ENCODE measurements around the gene PRR29. TPM values are rescaled to one million over a fixed set of nuclear protein-coding genes. Genes with fewer than 3 reads are reported as not detected.
A peak's percentile ranks its signal among the peaks of the same experiment; 100 is the strongest.

Gene PRR29
- total RNA-seq, 4 donors from 2014 or later = 0.13 TPM; not detected in 3

DNA sequence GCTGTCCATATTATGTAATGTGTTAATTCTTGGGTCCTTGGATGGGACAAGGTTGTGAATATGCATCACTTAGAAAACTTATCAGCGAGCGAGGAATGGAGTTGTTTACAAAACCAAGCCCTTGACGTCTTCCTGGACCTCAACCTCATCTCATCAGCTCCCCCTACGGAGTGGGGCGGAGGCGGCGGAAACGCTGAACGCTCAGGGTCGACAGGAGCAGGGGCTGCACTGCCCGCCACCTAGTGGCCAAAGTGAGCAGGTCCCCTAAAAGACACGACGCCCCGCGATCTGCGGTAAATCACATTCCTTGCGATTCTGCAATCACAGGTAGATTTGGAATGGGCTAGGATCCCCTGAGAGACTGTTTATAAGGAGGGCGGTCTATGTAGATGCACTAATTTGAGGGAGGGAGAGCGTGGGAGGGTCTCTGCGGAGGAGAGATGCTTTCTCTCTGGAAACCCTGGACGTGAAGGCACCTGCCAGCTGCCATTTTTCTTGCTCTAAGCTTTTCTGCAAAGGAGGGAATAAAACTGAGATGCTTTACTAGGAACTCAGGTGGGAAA lies 27.7 kb downstream of the PRR29 start:
- ATAC-seq = peak; percentile 65 to 74
- in situ Hi-C loops (cut with MboI; ENCODE audit: low sequenced_read_pairs in 4 of 4) (loop anchor here in 3 of 4 donors (5.0 to 25.0 kb wide), 7 partner anchors 101 to 261 kb away; partner anchors contain the start of genes ERN1 (in 2 of the 3), CSHL1 (in 1 of the 3) and GH1 (in 1 of the 3)), intact Hi-C loops (cut with DNase I; ENCODE audit: low total_unique reads) (loop anchor here (2.0 to 5.0 kb wide), 2 partner anchors 113 to 256 kb away; no protein-coding TSS in a partner anchor)
- TF ChIP-seq, protein P1, sequence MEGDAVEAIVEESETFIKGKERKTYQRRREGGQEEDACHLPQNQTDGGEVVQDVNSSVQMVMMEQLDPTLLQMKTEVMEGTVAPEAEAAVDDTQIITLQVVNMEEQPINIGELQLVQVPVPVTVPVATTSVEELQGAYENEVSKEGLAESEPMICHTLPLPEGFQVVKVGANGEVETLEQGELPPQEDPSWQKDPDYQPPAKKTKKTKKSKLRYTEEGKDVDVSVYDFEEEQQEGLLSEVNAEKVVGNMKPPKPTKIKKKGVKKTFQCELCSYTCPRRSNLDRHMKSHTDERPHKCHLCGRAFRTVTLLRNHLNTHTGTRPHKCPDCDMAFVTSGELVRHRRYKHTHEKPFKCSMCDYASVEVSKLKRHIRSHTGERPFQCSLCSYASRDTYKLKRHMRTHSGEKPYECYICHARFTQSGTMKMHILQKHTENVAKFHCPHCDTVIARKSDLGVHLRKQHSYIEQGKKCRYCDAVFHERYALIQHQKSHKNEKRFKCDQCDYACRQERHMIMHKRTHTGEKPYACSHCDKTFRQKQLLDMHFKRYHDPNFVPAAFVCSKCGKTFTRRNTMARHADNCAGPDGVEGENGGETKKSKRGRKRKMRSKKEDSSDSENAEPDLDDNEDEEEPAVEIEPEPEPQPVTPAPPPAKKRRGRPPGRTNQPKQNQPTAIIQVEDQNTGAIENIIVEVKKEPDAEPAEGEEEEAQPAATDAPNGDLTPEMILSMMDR (IDR thresholded peaks at IDR 0.05 in 4 of 5, conservative IDR thresholded peaks at IDR 0.05 in 1 of 5) = peak; percentile 84 to 98 (median 95)
- no peak for TF ChIP-seq POLR2A (IDR thresholded peaks at IDR 0.05)
- Histone ChIP-seq H3K4me3 (peak overlapping the region; percentile 0 to 33 (median 18)), H3K9me3 (no peaks in the 10 kb centered on the region), H3K27me3 (no peaks in the 10 kb centered on the region), H3K36me3 (no peaks in the 10 kb centered on the region), H3K27ac (peak overlapping the region in 3 of 4 donors; percentile 50 to 82 (median 66)), H3K4me1 (peaks cover 9 to 11% of the 10 kb centered on the region in 2 donors)
- DNase-seq = peak; percentile 46 to 72

DNA sequence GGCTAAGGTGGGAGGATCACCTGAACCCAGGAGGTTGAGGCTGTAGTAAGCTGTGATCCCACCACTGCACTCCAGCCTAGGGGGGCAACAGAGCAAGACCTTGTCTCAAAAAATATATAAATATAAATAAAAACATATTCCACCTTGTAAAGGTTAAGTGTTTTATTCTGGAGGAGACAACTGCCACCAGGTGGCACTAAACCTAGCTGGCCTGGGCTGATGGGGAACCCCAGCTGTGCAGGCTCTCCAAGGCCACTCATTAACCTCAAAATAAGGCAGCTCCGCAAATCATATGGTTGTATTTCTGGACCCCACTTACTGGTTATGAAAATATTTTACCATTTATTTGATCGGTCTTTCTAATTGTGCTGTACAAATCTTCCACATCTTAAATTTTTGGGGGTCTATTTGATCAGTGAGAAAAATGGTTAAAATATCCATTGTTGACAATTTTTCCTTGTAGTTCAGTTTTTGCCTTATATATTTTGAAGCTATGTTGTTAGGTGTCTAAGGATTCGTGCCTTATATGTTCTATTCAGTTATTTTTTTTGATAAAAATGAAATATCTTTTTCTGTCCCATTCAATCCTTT lies 30.8 kb downstream of the PRR29 start:
- Histone ChIP-seq H3K4me1 (peaks cover 9 to 11% of the 10 kb centered on the region in 2 donors), H3K4me3 (no peak overlapping the region), H3K27me3 (no peaks in the 10 kb centered on the region), H3K9me3 (no peaks in the 10 kb centered on the region), H3K27ac (no peak overlapping the region), H3K36me3 (no peaks in the 10 kb centered on the region)
- DNase-seq = peak in 1 of 2 donors; percentile 47
- peak in 1 of 2 donors; percentile 35 for ATAC-seq
- in situ Hi-C loops (cut with MboI; ENCODE audit: low sequenced_read_pairs in 4 of 4) = loop anchor here in 3 of 4 donors (5.0 to 25.0 kb wide), 7 partner anchors 103 to 258 kb away; partner anchors contain the start of genes ERN1 (in 2 of the 3), CSHL1 (in 1 of the 3) and GH1 (in 1 of the 3)
- intact Hi-C loops (cut with DNase I; ENCODE audit: low total_unique reads) = loop anchor here (1.0 to 5.0 kb wide), 2 partner anchors 104 to 253 kb away; no protein-coding TSS in a partner anchor
- no peak for TF ChIP-seq POLR2A (IDR thresholded peaks at IDR 0.05)
- TF ChIP-seq, protein P1 (IDR thresholded peaks at IDR 0.05 in 4 of 5, conservative IDR thresholded peaks at IDR 0.05 in 1 of 5) = peak; percentile 47 to 84 (median 75)

DNA sequence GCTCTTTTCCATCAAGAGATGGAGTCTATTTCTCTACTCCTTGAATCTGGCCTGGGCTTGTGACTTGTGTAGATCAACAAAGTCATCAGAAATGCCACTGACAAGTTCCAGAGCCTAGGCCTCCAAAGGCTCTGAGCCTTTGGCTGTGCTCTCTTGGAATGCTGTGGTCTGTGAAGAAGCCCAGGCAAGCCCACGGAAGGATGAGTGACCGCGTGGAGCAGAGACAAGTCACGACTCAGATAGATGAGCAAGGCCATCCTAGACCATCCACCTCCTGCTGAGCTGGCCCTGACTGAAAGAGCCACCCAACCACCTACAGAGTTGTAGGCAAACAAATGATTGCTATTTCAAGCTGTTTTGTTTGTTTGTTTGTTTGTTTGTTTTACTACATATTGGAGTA lies 33.9 kb downstream of the PRR29 start:
- no peaks in the 10 kb centered on the region for H3K9me3 ChIP-seq
- H3K27ac ChIP-seq = no peak overlapping the region
- H3K4me1 ChIP-seq = no peaks in the 10 kb centered on the region
- intact Hi-C loops (cut with DNase I; ENCODE audit: low total_unique reads) (no loop called here), in situ Hi-C loops (cut with MboI; ENCODE audit: low sequenced_read_pairs in 4 of 4) (loop anchor here in 2 of 4 donors (10.0 to 25.0 kb wide), 2 partner anchors 103 to 255 kb away; partner anchors contain the start of gene ERN1 (in 1 of the 2))
- TF ChIP-seq POLR2A (IDR thresholded peaks at IDR 0.05) = no peak
- TF ChIP-seq, protein P1 (IDR thresholded peaks at IDR 0.05 in 4 of 5, conservative IDR thresholded peaks at IDR 0.05 in 1 of 5) = no peak
- no peak for DNase-seq
- ATAC-seq = no peak
- H3K36me3 ChIP-seq = no peaks in the 10 kb centered on the region
- H3K4me3 ChIP-seq = no peak overlapping the region
- H3K27me3 ChIP-seq = no peaks in the 10 kb centered on the region

DNA sequence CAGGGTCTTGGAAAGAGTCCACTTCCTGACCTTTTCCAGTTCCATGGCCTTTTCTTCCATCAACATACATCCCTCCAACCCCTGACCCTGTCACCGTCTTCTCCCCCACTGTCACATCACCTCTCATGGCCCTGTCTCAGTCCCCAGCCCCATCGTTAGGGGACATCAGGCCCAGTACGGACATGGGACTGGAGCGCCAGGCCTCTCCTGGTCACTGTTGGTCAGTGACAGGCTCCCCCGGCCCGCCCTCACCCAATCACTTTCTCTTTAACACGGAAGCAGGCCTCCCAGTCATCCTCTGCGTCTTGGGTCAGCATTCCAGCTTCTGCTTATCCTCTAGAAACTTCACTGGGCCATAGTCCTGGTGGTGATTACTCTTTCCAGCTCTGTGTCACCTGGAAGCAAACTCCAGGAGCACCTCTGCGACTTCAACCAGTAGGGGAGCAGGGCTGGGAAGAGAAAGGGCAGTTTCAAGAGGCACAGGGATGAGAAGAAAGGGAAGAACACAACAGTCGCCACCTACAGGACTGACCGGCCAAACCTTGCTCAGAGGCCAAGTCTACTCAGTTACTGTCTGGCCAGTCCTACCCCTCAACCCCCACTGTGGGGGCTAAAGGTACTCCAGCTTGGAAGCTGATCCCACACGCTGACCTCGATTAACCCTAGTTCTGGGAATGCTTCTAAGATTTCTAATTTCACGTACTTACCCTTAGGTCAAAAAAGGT lies 38.2 kb downstream of the PRR29 start:
- Histone ChIP-seq H3K4me1 (no peaks in the 10 kb centered on the region), H3K9me3 (no peaks in the 10 kb centered on the region), H3K27me3 (no peaks in the 10 kb centered on the region), H3K27ac (no peak overlapping the region), H3K4me3 (no peak overlapping the region), H3K36me3 (no peaks in the 10 kb centered on the region)
- TF ChIP-seq, protein P1 (IDR thresholded peaks at IDR 0.05 in 4 of 5, conservative IDR thresholded peaks at IDR 0.05 in 1 of 5) = no peak
- no peak for TF ChIP-seq POLR2A (IDR thresholded peaks at IDR 0.05)
- in situ Hi-C loops (cut with MboI; ENCODE audit: low sequenced_read_pairs in 4 of 4) = loop anchor here in 2 of 4 donors (10.0 to 25.0 kb wide), 2 partner anchors 98 to 251 kb away; partner anchors contain the start of gene ERN1 (in 1 of the 2)
- no peak for ATAC-seq
- no peak for DNase-seq
- intact Hi-C loops (cut with DNase I; ENCODE audit: low total_unique reads) = no loop called here
